Left lung (tissue), 10 donors: ENCODE results near the gene PAM. TPM values are rescaled to one million over a fixed set of nuclear protein-coding genes. Genes with fewer than 3 reads are reported as not detected.

ENCODE experiments used
- ATAC-seq: fragments of 200-7000 bp; cut with Tn5 transposase; one replicate; pipeline ENCODE4 v1.9.1; 2020; ENCODE audit warnings: moderate library complexity
- DNase-seq, 4 donors: peaks; one replicate each; pipeline ENCODE4 v3.0.0-alpha.2; 2013 to 2020
- H3K27ac ChIP-seq, 2 donors: fragments of 200-600 bp; sonication (generic) in 1 of 2; one replicate each; pipeline versions ENCODE4 v1.5.0 to v1.8.0; 2020 to 2021
- H3K27me3 ChIP-seq, 2 donors: fragments of 200-600 bp; sonication (generic) in 1 of 2; one replicate each; pipeline versions ENCODE4 v1.5.0 to v1.8.0; 2020 to 2021
- H3K36me3 ChIP-seq, 2 donors: fragments of 200-600 bp; sonication (generic) in 1 of 2; one replicate each; pipeline versions ENCODE4 v1.5.0 to v1.8.0; 2020 to 2021
- H3K4me1 ChIP-seq, 2 donors: fragments of 200-600 bp; one replicate each; pipeline ENCODE4 v1.8.0; 2021
- H3K4me3 ChIP-seq, 2 donors: fragments of 200-600 bp; sonication (generic) in 1 of 2; one replicate each; pipeline versions ENCODE4 v1.5.0 to v1.8.0; 2020 to 2021; ENCODE audit warnings: mild to moderate bottlenecking in 1 of 2
- H3K9me3 ChIP-seq, 2 donors: fragments of 200-600 bp; sonication (generic) in 1 of 2; one replicate each; pipeline versions ENCODE4 v1.5.0 to v1.8.0; 2020 to 2021
- CTCF ChIP-seq, 2 donors: fragments of 200-600 bp; sonication (generic) in 1 of 2; IDR thresholded peaks; one replicate each; pipeline versions ENCODE4 v1.5.0 to v1.8.0; 2021; ENCODE audit warnings: antibody characterized with exemption in 2 of 2
- intact Hi-C, 2 donors: fragments of 100-400 bp; cut with DNase I; formaldehyde crosslinking; loops; one replicate each; pipeline versions ENCODE4 v1.11.2 to v1.14.2; 2022
- polyA plus RNA-seq, 6 donors: library from polyadenylated mRNA; unstranded; fragments of 120-200 nt; gene quantifications; one replicate each; pipeline ENCODE4 v1.2.1, GENCODE V29; 2013; ENCODE audit not compliant: insufficient read length in 6 of 6
- total RNA-seq, 2 donors: library from RNA; stranded (reverse); fragmentation: NEBNext Ultra II Directional; extraction: Animal tissue kit (Norgen Biotek cat#: 25700); gene quantifications; one replicate each; pipeline ENCODE4 v1.2.1, GENCODE V29; 2021
- donor health status: DM: no; HTN: yes; CAD: no.
- donor health status: DM: no; HTN: no; CAD: no.

Gene PAM
- total and polyA plus RNA-seq, 8 donors, result 93.3 to 427 (median 145) TPM

DNA sequence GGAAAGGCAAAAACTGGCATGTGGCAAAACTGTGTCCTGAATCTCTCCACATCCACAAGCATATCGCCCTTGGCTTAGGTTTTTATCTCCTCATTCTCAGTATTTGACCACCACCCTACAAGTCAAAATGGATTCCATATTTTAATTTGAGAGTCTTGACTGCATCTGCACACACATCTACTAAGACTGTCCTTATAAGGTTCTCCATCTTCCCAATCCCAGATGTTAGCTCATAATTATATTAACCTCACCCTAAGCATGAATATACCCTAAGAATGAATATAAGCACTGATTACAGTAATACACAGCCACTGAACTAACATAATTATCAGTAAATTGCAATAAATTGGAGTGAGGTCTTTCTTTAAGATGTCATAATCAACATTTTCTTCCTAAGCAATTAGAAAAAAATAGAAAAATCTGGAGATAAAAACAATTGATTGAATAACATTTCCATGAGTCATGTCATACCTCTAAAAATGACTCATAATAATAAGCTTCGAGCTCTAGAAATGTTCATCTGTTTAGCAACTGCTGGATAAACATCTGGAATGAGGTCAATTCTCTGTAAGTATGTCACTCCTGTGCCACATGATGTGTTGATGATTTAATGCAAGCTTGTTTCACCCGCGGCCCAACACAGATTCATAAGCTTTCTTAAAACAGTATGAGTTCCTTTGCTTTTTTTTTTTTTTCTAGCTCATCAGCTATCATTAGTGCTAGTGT is 39.9 kb upstream of the PAM start:
- intact Hi-C loops, result no loop called here
- DNase-seq (no peak), ATAC-seq (no peak)
- no peaks in the 10 kb centered on the region for H3K9me3 ChIP-seq
- no peaks in the 10 kb centered on the region for H3K4me1 ChIP-seq
- no peak overlapping the region for H3K27ac ChIP-seq
- no peak for TF ChIP-seq CTCF (IDR thresholded peaks at IDR 0.05)
- no peaks in the 10 kb centered on the region for H3K36me3 ChIP-seq
- H3K27me3 ChIP-seq, result no peaks in the 10 kb centered on the region
- no peak overlapping the region for H3K4me3 ChIP-seq

- no peak for ATAC-seq
- no peak overlapping the region for H3K4me3 ChIP-seq
- TF ChIP-seq CTCF (IDR thresholded peaks at IDR 0.05), result no peak
- no peaks in the 10 kb centered on the region for H3K9me3 ChIP-seq
- no peak for DNase-seq
- intact Hi-C loops, result no loop called here
- no peak overlapping the region for H3K27ac ChIP-seq
- H3K27me3 ChIP-seq, result no peaks in the 10 kb centered on the region
- H3K4me1 ChIP-seq, result no peaks in the 10 kb centered on the region
- no peaks in the 10 kb centered on the region for H3K36me3 ChIP-seq
Observed at GRCh38 chr5:102716017-102716416, 39.1 kb upstream of the PAM start.

DNA sequence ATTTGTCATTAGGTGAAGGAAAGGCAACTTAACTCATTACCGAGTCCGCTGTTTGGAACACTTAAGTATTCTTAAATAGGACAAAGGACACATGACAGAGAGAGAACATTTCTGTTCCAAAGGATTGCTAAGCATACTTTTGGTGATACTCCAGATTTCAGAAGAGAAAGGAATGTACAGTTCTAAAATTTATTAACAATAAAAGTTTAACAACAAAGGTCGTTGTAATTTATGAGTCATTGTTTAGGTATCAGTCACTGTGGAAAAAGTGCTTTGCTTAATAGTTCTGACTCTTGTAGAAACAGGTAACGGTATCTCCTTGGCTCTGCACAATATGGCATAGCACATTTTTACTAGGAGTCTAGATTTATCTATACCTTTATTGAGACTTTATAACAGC is 36.3 kb upstream of the PAM start:
- Histone ChIP-seq H3K9me3 (no peaks in the 10 kb centered on the region), H3K27ac (no peak overlapping the region), H3K27me3 (no peaks in the 10 kb centered on the region), H3K4me1 (no peaks in the 10 kb centered on the region), H3K36me3 (no peaks in the 10 kb centered on the region), H3K4me3 (no peak overlapping the region)
- peak; percentile 53 for ATAC-seq
- intact Hi-C loops, result no loop called here
- DNase-seq, result no peak
- no peak for TF ChIP-seq CTCF (IDR thresholded peaks at IDR 0.05)

DNA sequence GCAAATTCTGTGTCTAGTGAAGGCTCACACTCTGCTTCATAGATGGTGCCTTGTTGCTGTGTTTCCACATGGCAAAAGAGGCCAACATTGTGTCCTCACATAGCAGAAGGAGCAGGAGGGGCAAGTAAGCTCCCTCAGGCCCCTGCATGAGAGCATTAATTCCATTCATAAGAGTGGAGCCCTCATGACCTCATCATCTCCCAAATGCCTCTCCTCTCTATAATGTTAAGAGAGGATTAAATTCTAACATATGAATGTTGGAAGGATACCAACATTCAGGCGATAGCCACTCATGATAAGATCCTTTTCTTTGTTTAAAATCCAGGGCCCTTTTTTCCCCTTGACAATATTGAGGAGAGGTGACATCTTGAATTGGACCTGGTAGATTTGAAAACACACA is 35.2 kb upstream of the PAM start:
- Histone ChIP-seq H3K36me3 (no peaks in the 10 kb centered on the region), H3K27ac (no peak overlapping the region), H3K27me3 (no peaks in the 10 kb centered on the region), H3K9me3 (no peaks in the 10 kb centered on the region), H3K4me1 (no peaks in the 10 kb centered on the region), H3K4me3 (no peak overlapping the region)
- DNase-seq, result no peak
- TF ChIP-seq CTCF (IDR thresholded peaks at IDR 0.05), result no peak
- no peak for ATAC-seq
- intact Hi-C loops, result no loop called here

- DNase-seq, result no peak
- no peaks in the 10 kb centered on the region for H3K36me3 ChIP-seq
Observed at GRCh38 chr5:102720969-102721368, 34.1 kb upstream of the PAM start.

More at GRCh38 chr5:102720969-102721368, 34.1 kb upstream of the PAM start:
- Histone ChIP-seq H3K27me3 (no peaks in the 10 kb centered on the region), H3K27ac (no peak overlapping the region), H3K4me3 (no peak overlapping the region), H3K4me1 (no peaks in the 10 kb centered on the region), H3K9me3 (no peaks in the 10 kb centered on the region)
- no peak for TF ChIP-seq CTCF (IDR thresholded peaks at IDR 0.05)
- intact Hi-C loops, result no loop called here
- no peak for ATAC-seq
